ENCODE measurements around the gene CSRP2. TPM values are rescaled to one million over a fixed set of nuclear protein-coding genes. Genes with fewer than 3 reads are reported as not detected.

CSRP2 gene
- 37.6 and 52.9 TPM in 2 replicates for total RNA-seq

DNA sequence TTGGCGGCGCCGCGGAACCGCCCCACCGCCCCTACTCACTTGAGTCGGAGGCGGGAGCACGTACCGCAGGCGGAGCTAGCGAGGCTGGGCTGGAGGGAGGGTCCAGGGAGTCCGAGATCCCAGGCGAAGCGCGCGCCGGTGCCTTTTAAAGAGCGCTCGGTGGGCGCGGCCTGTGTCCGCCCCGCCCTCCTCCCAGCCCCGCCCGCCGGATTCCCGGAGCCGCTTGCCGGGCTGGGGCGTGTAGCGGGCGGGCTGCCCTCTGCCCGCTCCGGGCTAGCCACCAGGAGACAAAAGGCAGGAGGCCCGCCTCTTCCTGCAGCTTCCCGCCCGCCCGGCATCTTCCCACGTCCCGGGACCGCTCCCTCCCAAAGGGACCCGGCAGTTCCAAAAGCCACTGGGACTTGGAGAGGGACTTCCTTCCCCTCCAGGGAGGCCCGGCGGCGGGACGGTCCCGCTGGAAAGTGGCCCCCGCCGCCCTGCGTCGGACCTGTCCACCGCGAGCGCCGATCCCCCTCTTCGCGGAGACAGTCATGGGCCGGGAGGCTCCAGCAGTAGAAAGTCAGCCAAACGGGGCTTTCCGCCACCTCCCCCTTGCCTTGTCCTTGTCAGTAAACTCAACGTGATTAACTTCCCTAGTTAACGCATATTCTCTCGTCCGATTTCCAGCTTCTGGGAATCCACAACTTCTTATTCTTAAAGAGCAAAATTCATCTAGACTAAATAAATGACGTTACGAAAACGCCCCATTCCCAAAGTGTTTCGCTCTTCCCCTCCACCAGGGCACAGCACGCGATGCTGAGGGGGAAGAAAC lies at the start of gene CSRP2:
Gene CSRP2, minus strand, starts transcription at position 121 of the 811 bp plus-strand sequence. CDS start 12,759 bp downstream, outside the sequence.
- Histone ChIP-seq H3K27me3 (ENCODE audit: control insufficient read depth, insufficient read depth, low read length) (no peaks in the 10 kb centered on the region), H3K36me3 (ENCODE audit: control insufficient read depth, insufficient read depth, low read length) (no peaks in the 10 kb centered on the region), H3K4me3 (ENCODE audit: low read depth, low read length) (peak within 1 kb of the TSS; percentile 88)
- DNase-seq (ENCODE audit: low read depth): peak; percentile 43
- TF ChIP-seq CTCF (IDR thresholded peaks at IDR 0.05; ENCODE audit: insufficient read depth, low read length, poor library complexity, severe bottlenecking): peak; percentile 38

- peak; percentile 53 for TF ChIP-seq CTCF (IDR thresholded peaks at IDR 0.05; ENCODE audit: insufficient read depth, low read length, poor library complexity, severe bottlenecking)
- Histone ChIP-seq H3K27me3 (ENCODE audit: control insufficient read depth, insufficient read depth, low read length) (no peaks in the 10 kb centered on the region), H3K36me3 (ENCODE audit: control insufficient read depth, insufficient read depth, low read length) (no peaks in the 10 kb centered on the region), H3K4me3 (ENCODE audit: low read depth, low read length) (no peak overlapping the region)
- DNase-seq (ENCODE audit: low read depth): no peak
Observed at GRCh38 chr12:76927170-76927784, 48.5 kb upstream of the CSRP2 start.

DNA sequence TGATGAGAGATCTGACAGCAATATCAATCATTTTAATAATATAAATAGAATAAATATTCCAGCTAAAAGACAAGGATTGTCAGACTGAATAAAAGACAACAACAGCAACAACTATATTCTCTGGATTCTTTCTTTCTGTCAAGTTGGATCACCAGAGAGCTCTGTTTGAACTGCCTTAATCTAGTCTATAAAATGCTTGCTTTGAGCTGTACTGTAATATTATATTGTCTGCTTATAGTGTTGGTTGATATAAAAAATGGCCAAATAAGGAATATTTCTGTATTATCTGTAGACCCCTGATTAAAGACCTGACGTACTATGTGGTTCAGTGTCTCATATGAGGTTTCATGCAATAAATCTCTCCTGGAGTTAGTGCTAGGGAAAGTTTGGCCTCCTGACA lies 46.3 kb upstream of the CSRP2 start:
- TF ChIP-seq CTCF (IDR thresholded peaks at IDR 0.05; ENCODE audit: insufficient read depth, low read length, poor library complexity, severe bottlenecking): no peak
- no peak for DNase-seq (ENCODE audit: low read depth)
- H3K4me3 ChIP-seq (ENCODE audit: low read depth, low read length): no peak overlapping the region
- no peaks in the 10 kb centered on the region for H3K36me3 ChIP-seq (ENCODE audit: control insufficient read depth, insufficient read depth, low read length)
- H3K27me3 ChIP-seq (ENCODE audit: control insufficient read depth, insufficient read depth, low read length): no peaks in the 10 kb centered on the region

- Histone ChIP-seq H3K27me3 (ENCODE audit: control insufficient read depth, insufficient read depth, low read length) (no peaks in the 10 kb centered on the region), H3K4me3 (ENCODE audit: low read depth, low read length) (no peak overlapping the region), H3K36me3 (ENCODE audit: control insufficient read depth, insufficient read depth, low read length) (no peaks in the 10 kb centered on the region)
- no peak for DNase-seq (ENCODE audit: low read depth)
- TF ChIP-seq CTCF (IDR thresholded peaks at IDR 0.05; ENCODE audit: insufficient read depth, low read length, poor library complexity, severe bottlenecking): no peak
Observed at GRCh38 chr12:76922866-76923265, 44.0 kb upstream of the CSRP2 start.

DNA sequence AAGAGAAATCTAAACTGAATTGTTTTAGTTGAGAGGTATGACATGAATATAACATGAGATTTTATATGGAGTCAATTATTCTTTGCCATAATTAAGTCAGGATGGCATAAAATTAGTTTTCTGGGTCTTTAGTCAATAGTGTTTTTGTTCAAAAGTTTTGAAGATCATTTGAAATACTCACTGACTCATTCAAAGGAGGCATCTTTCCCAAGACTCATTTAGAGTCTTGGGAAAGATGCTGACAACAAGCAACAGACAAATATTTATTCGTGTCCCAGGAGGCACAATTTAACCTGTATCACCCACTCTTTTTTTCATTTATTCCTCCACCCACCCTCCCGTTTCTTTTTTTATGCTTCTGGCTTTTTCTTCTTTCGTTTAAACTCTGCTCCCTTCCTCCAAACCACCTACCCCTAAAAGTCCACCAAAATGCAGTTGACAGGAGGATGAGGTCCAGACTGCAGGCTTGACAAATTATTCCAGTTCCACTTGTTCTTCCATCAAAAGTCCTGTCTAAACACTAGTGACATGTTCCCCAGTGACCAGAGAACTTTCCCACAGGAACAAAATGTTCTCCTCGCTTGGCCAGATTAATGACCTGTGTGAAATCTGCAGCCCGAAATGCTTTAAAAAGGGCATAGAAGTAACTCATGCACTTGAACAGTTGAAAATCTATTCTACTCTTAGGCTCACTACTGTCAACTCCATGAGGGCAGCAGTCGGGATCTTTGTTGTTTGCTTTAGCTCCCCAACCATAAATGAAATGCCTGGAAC lies 43.3 kb upstream of the CSRP2 start:
- TF ChIP-seq CTCF (IDR thresholded peaks at IDR 0.05; ENCODE audit: insufficient read depth, low read length, poor library complexity, severe bottlenecking): no peak
- DNase-seq (ENCODE audit: low read depth): no peak
- Histone ChIP-seq H3K27me3 (ENCODE audit: control insufficient read depth, insufficient read depth, low read length) (no peaks in the 10 kb centered on the region), H3K36me3 (ENCODE audit: control insufficient read depth, insufficient read depth, low read length) (no peaks in the 10 kb centered on the region), H3K4me3 (ENCODE audit: low read depth, low read length) (no peak overlapping the region)

All from kidney epithelial cell (primary cell).